WTC11 (cell line): Measurements from ENCODE around the gene TNS3. TPM values are rescaled to one million over a fixed set of nuclear protein-coding genes. Genes with fewer than 3 reads are reported as not detected.

Source experiments
- ATAC-seq: fragments of 200-7000 bp; cut with Tn5 transposase; 2 replicates; pipeline ENCODE4 v1.10.0; 2021; ENCODE audit warnings: mild to moderate bottlenecking, moderate library complexity
- CTCF ChIA-PET: fragments of 300-600 bp; sonication (Branson Sonifier 250); formaldehyde crosslinking; loops from one replicate; lab custom pipeline; 2021; ENCODE audit warnings: antibody characterized with exemption; lab: Charles Lee
- POLR2A ChIA-PET: fragments of 350-600 bp; sonication (Branson Sonifier 250); formaldehyde crosslinking; loops from one replicate; lab custom pipeline; 2021; ENCODE audit warnings: antibody characterized with exemption; lab: Charles Lee
- DNase-seq: peaks from one replicate; pipeline ENCODE4 v3.0.0; 2021; ENCODE audit warnings: low spot score
- H3K27ac Mint-ChIP-seq: 2 replicates; pipeline ENCODE4 v1.8.0; 2021; ENCODE audit warnings: mixed read lengths
- H3K27me3 Mint-ChIP-seq: 2 replicates; pipeline ENCODE4 v1.8.0; 2021; ENCODE audit warnings: low read depth, mild to moderate bottlenecking, moderate library complexity, mixed read lengths
- H3K36me3 Mint-ChIP-seq: 2 replicates; pipeline ENCODE4 v1.8.0; 2021; ENCODE audit warnings: mixed read lengths
- H3K4me1 Mint-ChIP-seq: 2 replicates; pipeline ENCODE4 v1.8.0; 2022; ENCODE audit warnings: mixed read lengths
- H3K4me3 Mint-ChIP-seq: 2 replicates; pipeline ENCODE4 v1.8.0; 2021; ENCODE audit warnings: mild to moderate bottlenecking, moderate library complexity, mixed read lengths
- H3K9me3 Mint-ChIP-seq: 2 replicates; pipeline ENCODE4 v1.8.0; 2021; ENCODE audit warnings: mixed read lengths
- ATF3 ChIP-seq: sonication (generic); formaldehyde crosslinking; conservative IDR thresholded peaks from 2 replicates; pipeline ENCODE4 v1.8.1; 2022; ENCODE audit warnings: mild to moderate bottlenecking, missing genetic modification reagents
- FOXP4 ChIP-seq: sonication (generic); formaldehyde crosslinking; IDR thresholded peaks from 2 replicates; pipeline ENCODE4 v1.8.0; 2022; ENCODE audit warnings: mild to moderate bottlenecking, missing genetic modification reagents
- GRHL2 ChIP-seq: fragments of 250-450 bp; sonication (Bioruptor Pico); IDR thresholded peaks from 2 replicates; pipeline ENCODE4 v1.8.0; 2022; ENCODE audit warnings: mild to moderate bottlenecking, moderate library complexity; ENCODE audit not compliant: insufficient replicate concordance, severe bottlenecking
- MYBL2 ChIP-seq: sonication (generic); formaldehyde crosslinking; IDR thresholded peaks from 2 replicates; pipeline ENCODE4 v1.8.1; 2023; ENCODE audit warnings: mild to moderate bottlenecking, moderate library complexity, missing genetic modification reagents
- NR1H2 ChIP-seq: sonication (generic); formaldehyde crosslinking; IDR thresholded peaks from 2 replicates; pipeline ENCODE4 v1.9.0; 2021; ENCODE audit warnings: mild to moderate bottlenecking, moderate library complexity, missing genetic modification reagents
- PRRX2 ChIP-seq: fragments of 250-450 bp; sonication (Bioruptor Pico); IDR thresholded peaks from 2 replicates; pipeline ENCODE4 v1.8.0; 2021; ENCODE audit warnings: mild to moderate bottlenecking
- RELA ChIP-seq: sonication (generic); formaldehyde crosslinking; IDR thresholded peaks from 2 replicates; pipeline ENCODE4 v1.8.1; 2022; ENCODE audit warnings: missing genetic modification reagents, mild to moderate bottlenecking, borderline replicate concordance
- STAT6 ChIP-seq: sonication (generic); formaldehyde crosslinking; conservative IDR thresholded peaks from 2 replicates; pipeline ENCODE4 v1.8.1; 2023; ENCODE audit warnings: mild to moderate bottlenecking, low read depth, missing genetic modification reagents, moderate library complexity
- TEAD1 ChIP-seq: sonication (generic); formaldehyde crosslinking; IDR thresholded peaks from 2 replicates; pipeline ENCODE4 v1.8.0; 2022; ENCODE audit warnings: mild to moderate bottlenecking, missing genetic modification reagents
- ZBTB21 ChIP-seq: sonication (generic); formaldehyde crosslinking; IDR thresholded peaks from 2 replicates; pipeline ENCODE4 v1.8.1; 2023; ENCODE audit warnings: mild to moderate bottlenecking, missing genetic modification reagents, borderline replicate concordance
- ZNF121 ChIP-seq: sonication (generic); formaldehyde crosslinking; IDR thresholded peaks from 2 replicates; pipeline ENCODE4 v1.8.0; 2023; ENCODE audit warnings: missing genetic modification reagents
- ZNF138 ChIP-seq: sonication (generic); formaldehyde crosslinking; conservative IDR thresholded peaks from 2 replicates; pipeline ENCODE4 v1.8.1; 2022; ENCODE audit warnings: mild to moderate bottlenecking, moderate library complexity, missing genetic modification reagents
- ZNF423 ChIP-seq: fragments of 250-450 bp; sonication (Bioruptor Pico); IDR thresholded peaks from 2 replicates; pipeline ENCODE4 v2.1.2; 2022; ENCODE audit warnings: mild to moderate bottlenecking, moderate library complexity
- ZNF671 ChIP-seq: fragments of 250-450 bp; sonication (Bioruptor Pico); IDR thresholded peaks from 2 replicates; pipeline ENCODE4 v1.8.0; 2021; ENCODE audit warnings: mild to moderate bottlenecking
- total RNA-seq: library from RNA; stranded (reverse); gene quantifications from 3 replicates; pipeline ENCODE4 v1.2.3, GENCODE V29; 2021
- TF ChIP-seq, protein P1 (sequence below): fragments of 200-600 bp; IDR thresholded peaks from 2 replicates; pipeline ENCODE4 v1.8.0; 2022; ENCODE audit warnings: antibody characterized with exemption
- TF ChIP-seq, protein P2 (sequence below): sonication (generic); formaldehyde crosslinking; IDR thresholded peaks from 2 replicates; pipeline ENCODE4 v1.8.0; 2023; ENCODE audit warnings: mild to moderate bottlenecking, missing genetic modification reagents
- TF ChIP-seq, protein P3 (sequence below): sonication (generic); formaldehyde crosslinking; IDR thresholded peaks from 2 replicates; pipeline ENCODE4 v1.8.1; 2023; ENCODE audit warnings: mild to moderate bottlenecking, missing genetic modification reagents
- TF ChIP-seq, protein P4 (sequence below): sonication (generic); formaldehyde crosslinking; IDR thresholded peaks from 2 replicates; pipeline ENCODE4 v1.8.0; 2023; ENCODE audit warnings: missing genetic modification reagents, mild to moderate bottlenecking, borderline replicate concordance

TNS3 gene
- total RNA-seq, 1 experiment from 2014 or later, result 37.7 TPM

GRCh38 chr7:47266131-47266706 lies 315.7 kb downstream of the TNS3 start:
- CTCF ChIA-PET, result interaction anchor here (0.5 to 2.3 kb wide), 102 partner anchors 9 to 1344 kb away, joined by 3 to 52 read pairs (median 5); partner anchors contain the start of gene TNS3
- Mint-ChIP-seq H3K9me3 (peaks cover 4% of the 10 kb centered on the region), H3K36me3 (no peaks in the 10 kb centered on the region), H3K27me3 (no peaks in the 10 kb centered on the region), H3K4me3 (no peak overlapping the region), H3K4me1 (peaks cover 3% of the 10 kb centered on the region), H3K27ac (no peak overlapping the region)
- ATAC-seq (peak; percentile 97), DNase-seq (peak; percentile 64)
- TF ChIP-seq, protein P1, sequence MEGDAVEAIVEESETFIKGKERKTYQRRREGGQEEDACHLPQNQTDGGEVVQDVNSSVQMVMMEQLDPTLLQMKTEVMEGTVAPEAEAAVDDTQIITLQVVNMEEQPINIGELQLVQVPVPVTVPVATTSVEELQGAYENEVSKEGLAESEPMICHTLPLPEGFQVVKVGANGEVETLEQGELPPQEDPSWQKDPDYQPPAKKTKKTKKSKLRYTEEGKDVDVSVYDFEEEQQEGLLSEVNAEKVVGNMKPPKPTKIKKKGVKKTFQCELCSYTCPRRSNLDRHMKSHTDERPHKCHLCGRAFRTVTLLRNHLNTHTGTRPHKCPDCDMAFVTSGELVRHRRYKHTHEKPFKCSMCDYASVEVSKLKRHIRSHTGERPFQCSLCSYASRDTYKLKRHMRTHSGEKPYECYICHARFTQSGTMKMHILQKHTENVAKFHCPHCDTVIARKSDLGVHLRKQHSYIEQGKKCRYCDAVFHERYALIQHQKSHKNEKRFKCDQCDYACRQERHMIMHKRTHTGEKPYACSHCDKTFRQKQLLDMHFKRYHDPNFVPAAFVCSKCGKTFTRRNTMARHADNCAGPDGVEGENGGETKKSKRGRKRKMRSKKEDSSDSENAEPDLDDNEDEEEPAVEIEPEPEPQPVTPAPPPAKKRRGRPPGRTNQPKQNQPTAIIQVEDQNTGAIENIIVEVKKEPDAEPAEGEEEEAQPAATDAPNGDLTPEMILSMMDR, result peak; percentile 89
- TF ChIP-seq ZBTB21 (CRISPR knock-in tag), result no peak
- POLR2A ChIA-PET, result interaction anchor here (0.5 kb wide), 1 partner anchor 635 kb away, joined by 3 read pairs; no protein-coding TSS in a partner anchor

DNA sequence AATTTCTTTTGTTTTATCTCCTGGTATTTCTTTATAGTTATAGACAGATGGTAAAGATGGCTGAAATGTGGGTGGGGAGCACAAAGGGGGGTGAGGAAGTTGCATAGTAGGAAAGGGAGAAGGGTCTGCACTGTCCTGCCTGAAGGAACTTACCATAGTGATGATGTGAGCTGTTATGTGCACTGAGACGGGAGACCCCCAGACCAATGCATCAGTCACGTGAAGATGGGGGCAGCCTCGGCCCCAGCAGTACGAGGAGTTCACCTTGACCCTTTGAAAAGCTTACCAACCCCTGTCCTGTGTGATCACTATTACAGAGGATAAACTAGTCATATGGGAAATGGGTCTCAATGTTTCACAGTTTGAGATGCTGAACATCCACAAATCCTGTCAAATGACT lies 316.3 kb downstream of the TNS3 start:
- ChIA-PET CTCF (interaction anchor here (0.6 to 2.3 kb wide), 77 partner anchors 9 to 1343 kb away, joined by 3 to 52 read pairs (median 5); partner anchors contain the start of gene TNS3), POLR2A (interaction anchor here (0.5 kb wide), 1 partner anchor 635 kb away, joined by 3 read pairs; no protein-coding TSS in a partner anchor)
- no peak for TF ChIP-seq ZNF138 (CRISPR knock-in tag)
- no peak for TF ChIP-seq FOXP4 (CRISPR knock-in tag)
- no peak for TF ChIP-seq PRRX2 (CRISPR knock-in tag)
- no peak for TF ChIP-seq STAT6 (CRISPR knock-in tag)
- TF ChIP-seq NR1H2 (CRISPR knock-in tag), result no peak
- TF ChIP-seq, protein P2, sequence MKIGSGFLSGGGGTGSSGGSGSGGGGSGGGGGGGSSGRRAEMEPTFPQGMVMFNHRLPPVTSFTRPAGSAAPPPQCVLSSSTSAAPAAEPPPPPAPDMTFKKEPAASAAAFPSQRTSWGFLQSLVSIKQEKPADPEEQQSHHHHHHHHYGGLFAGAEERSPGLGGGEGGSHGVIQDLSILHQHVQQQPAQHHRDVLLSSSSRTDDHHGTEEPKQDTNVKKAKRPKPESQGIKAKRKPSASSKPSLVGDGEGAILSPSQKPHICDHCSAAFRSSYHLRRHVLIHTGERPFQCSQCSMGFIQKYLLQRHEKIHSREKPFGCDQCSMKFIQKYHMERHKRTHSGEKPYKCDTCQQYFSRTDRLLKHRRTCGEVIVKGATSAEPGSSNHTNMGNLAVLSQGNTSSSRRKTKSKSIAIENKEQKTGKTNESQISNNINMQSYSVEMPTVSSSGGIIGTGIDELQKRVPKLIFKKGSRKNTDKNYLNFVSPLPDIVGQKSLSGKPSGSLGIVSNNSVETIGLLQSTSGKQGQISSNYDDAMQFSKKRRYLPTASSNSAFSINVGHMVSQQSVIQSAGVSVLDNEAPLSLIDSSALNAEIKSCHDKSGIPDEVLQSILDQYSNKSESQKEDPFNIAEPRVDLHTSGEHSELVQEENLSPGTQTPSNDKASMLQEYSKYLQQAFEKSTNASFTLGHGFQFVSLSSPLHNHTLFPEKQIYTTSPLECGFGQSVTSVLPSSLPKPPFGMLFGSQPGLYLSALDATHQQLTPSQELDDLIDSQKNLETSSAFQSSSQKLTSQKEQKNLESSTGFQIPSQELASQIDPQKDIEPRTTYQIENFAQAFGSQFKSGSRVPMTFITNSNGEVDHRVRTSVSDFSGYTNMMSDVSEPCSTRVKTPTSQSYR, result no peak
- TF ChIP-seq ZNF423, result no peak
- TF ChIP-seq ZNF671 (CRISPR knock-in tag), result no peak
- no peak for TF ChIP-seq GRHL2 (CRISPR knock-in tag)
- TF ChIP-seq ZNF121 (CRISPR knock-in tag), result no peak
- TF ChIP-seq, protein P3, sequence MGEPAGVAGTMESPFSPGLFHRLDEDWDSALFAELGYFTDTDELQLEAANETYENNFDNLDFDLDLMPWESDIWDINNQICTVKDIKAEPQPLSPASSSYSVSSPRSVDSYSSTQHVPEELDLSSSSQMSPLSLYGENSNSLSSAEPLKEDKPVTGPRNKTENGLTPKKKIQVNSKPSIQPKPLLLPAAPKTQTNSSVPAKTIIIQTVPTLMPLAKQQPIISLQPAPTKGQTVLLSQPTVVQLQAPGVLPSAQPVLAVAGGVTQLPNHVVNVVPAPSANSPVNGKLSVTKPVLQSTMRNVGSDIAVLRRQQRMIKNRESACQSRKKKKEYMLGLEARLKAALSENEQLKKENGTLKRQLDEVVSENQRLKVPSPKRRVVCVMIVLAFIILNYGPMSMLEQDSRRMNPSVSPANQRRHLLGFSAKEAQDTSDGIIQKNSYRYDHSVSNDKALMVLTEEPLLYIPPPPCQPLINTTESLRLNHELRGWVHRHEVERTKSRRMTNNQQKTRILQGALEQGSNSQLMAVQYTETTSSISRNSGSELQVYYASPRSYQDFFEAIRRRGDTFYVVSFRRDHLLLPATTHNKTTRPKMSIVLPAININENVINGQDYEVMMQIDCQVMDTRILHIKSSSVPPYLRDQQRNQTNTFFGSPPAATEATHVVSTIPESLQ (CRISPR knock-in tag), result no peak
- no peak for TF ChIP-seq MYBL2 (CRISPR knock-in tag)
- no peak for TF ChIP-seq TEAD1
- TF ChIP-seq RELA, result no peak
- TF ChIP-seq, protein P4, sequence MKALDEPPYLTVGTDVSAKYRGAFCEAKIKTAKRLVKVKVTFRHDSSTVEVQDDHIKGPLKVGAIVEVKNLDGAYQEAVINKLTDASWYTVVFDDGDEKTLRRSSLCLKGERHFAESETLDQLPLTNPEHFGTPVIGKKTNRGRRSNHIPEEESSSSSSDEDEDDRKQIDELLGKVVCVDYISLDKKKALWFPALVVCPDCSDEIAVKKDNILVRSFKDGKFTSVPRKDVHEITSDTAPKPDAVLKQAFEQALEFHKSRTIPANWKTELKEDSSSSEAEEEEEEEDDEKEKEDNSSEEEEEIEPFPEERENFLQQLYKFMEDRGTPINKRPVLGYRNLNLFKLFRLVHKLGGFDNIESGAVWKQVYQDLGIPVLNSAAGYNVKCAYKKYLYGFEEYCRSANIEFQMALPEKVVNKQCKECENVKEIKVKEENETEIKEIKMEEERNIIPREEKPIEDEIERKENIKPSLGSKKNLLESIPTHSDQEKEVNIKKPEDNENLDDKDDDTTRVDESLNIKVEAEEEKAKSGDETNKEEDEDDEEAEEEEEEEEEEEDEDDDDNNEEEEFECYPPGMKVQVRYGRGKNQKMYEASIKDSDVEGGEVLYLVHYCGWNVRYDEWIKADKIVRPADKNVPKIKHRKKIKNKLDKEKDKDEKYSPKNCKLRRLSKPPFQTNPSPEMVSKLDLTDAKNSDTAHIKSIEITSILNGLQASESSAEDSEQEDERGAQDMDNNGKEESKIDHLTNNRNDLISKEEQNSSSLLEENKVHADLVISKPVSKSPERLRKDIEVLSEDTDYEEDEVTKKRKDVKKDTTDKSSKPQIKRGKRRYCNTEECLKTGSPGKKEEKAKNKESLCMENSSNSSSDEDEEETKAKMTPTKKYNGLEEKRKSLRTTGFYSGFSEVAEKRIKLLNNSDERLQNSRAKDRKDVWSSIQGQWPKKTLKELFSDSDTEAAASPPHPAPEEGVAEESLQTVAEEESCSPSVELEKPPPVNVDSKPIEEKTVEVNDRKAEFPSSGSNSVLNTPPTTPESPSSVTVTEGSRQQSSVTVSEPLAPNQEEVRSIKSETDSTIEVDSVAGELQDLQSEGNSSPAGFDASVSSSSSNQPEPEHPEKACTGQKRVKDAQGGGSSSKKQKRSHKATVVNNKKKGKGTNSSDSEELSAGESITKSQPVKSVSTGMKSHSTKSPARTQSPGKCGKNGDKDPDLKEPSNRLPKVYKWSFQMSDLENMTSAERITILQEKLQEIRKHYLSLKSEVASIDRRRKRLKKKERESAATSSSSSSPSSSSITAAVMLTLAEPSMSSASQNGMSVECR (CRISPR knock-in tag), result no peak
- TF ChIP-seq ATF3 (CRISPR knock-in tag), result no peak

More for the DNA sequence above, 316.3 kb downstream of the TNS3 start:
- peaks cover 3% of the 10 kb centered on the region for H3K4me1 Mint-ChIP-seq
- ATAC-seq, result no peak
- no peaks in the 10 kb centered on the region for H3K36me3 Mint-ChIP-seq
- no peak for DNase-seq
- H3K4me3 Mint-ChIP-seq, result no peak overlapping the region
- H3K9me3 Mint-ChIP-seq, result peaks cover 4% of the 10 kb centered on the region
- H3K27ac Mint-ChIP-seq, result no peak overlapping the region
- no peaks in the 10 kb centered on the region for H3K27me3 Mint-ChIP-seq
